PC-9 (cell line): Measurements from ENCODE around the gene DNAJC30. TPM values are rescaled to one million over a fixed set of nuclear protein-coding genes. Genes with fewer than 3 reads are reported as not detected.

Experiments used
- BruUV-seq: library from RNA; stranded (reverse); fragments of 400-500 nt; replicated peaks from 2 replicates; lab custom pipeline; 2021; lab: Mats Ljungman, UMichigan
- CTCF ChIA-PET: fragments of 300-600 bp; sonication (Branson Sonifier 250); formaldehyde crosslinking; loops from one replicate; lab custom pipeline; 2022; ENCODE audit warnings: antibody characterized with exemption; lab: Charles Lee
- POLR2A ChIA-PET: fragments of 300-600 bp; sonication (Branson Sonifier 250); formaldehyde crosslinking; loops from one replicate; lab custom pipeline; 2022; ENCODE audit warnings: antibody characterized with exemption; ENCODE audit not compliant: unreplicated experiment; lab: Charles Lee
- DNase-seq, 2 experiments: peaks; one replicate each; pipeline versions ENCODE4 v3.0.0 to v3.0.0-alpha.2; 2015 to 2022; ENCODE audit warnings: mixed read lengths in 1 of 2
- H2AFZ ChIP-seq: fragments of 200-600 bp; sonication (generic); 2 replicates; pipeline ENCODE4 v1.8.1; 2017; ENCODE audit warnings: antibody characterized with exemption
- H3F3A ChIP-seq: fragments of 200-600 bp; sonication (generic); 2 replicates; pipeline ENCODE4 v1.8.1; 2017; ENCODE audit warnings: antibody characterized with exemption, mild to moderate bottlenecking, low read depth; ENCODE audit not compliant: insufficient read depth
- H3K27ac ChIP-seq: fragments of 200-600 bp; sonication (generic); 2 replicates; pipeline ENCODE4 v1.6.1; 2016; ENCODE audit warnings: mixed run types
- H3K27me3 ChIP-seq: fragments of 200-600 bp; sonication (generic); 2 replicates; pipeline ENCODE4 v1.6.1; 2016; ENCODE audit warnings: low read depth, mixed run types; ENCODE audit not compliant: insufficient read depth
- H3K36me3 ChIP-seq: fragments of 200-600 bp; sonication (generic); 2 replicates; pipeline ENCODE4 v1.6.1; 2016; ENCODE audit warnings: low read depth, mixed run types
- H3K4me1 ChIP-seq: fragments of 200-600 bp; sonication (generic); replicated peaks from 2 replicates; pipeline ENCODE4 v1.6.1; 2016; ENCODE audit warnings: mixed run types; ENCODE audit not compliant: insufficient read depth
- H3K4me2 ChIP-seq: fragments of 200-600 bp; sonication (generic); 2 replicates; pipeline ENCODE4 v1.6.1; 2017; ENCODE audit warnings: mixed run types
- H3K4me3 ChIP-seq: fragments of 200-600 bp; sonication (generic); 2 replicates; pipeline ENCODE4 v1.6.1; 2016; ENCODE audit warnings: mixed run types
- H3K79me2 ChIP-seq: fragments of 200-600 bp; sonication (generic); 2 replicates; pipeline ENCODE4 v1.6.1; 2017; ENCODE audit warnings: low read depth, mixed run types
- H3K9me2 ChIP-seq: fragments of 200-600 bp; sonication (generic); 2 replicates; pipeline ENCODE4 v1.8.1; 2017; ENCODE audit warnings: mild to moderate bottlenecking; ENCODE audit not compliant: insufficient read depth
- H3K9me3 ChIP-seq: fragments of 200-600 bp; sonication (generic); 2 replicates; pipeline ENCODE4 v1.8.1; 2016; ENCODE audit warnings: low read depth; ENCODE audit not compliant: insufficient read depth
- H4K20me1 ChIP-seq: fragments of 200-600 bp; sonication (generic); 2 replicates; pipeline ENCODE4 v1.8.1; 2017; ENCODE audit not compliant: insufficient read depth
- EZH2 ChIP-seq: fragments of 200-600 bp; sonication (generic); IDR thresholded peaks from 2 replicates; pipeline ENCODE4 v1.8.0; 2017; ENCODE audit warnings: antibody characterized with exemption, low read depth
- intact Hi-C: fragments of 100-400 bp; cut with micrococcal nuclease; formaldehyde crosslinking; loops from one replicate; pipeline ENCODE4 v1.10.0; 2022; ENCODE audit not compliant: unreplicated experiment
- total RNA-seq: library from RNA; stranded (reverse); gene quantifications from 2 replicates; pipeline ENCODE4 v1.2.3, GENCODE V29; 2021
- TF ChIP-seq, protein P1 (sequence below): fragments of 200-600 bp; sonication (generic); conservative IDR thresholded peaks from 2 replicates; pipeline ENCODE4 v1.6.1; 2017; ENCODE audit warnings: mixed run types, antibody characterized with exemption, mild to moderate bottlenecking, moderate library complexity

The DNAJC30 gene
- total RNA-seq, 1 experiment from 2014 or later = 9.5 TPM

- Histone ChIP-seq H3K4me3 (no peak overlapping the region), H3K4me1 (no peaks in the 10 kb centered on the region), H3K27ac (no peak overlapping the region), H3K36me3 (no peaks in the 10 kb centered on the region), H3K27me3 (no peaks in the 10 kb centered on the region), H3K79me2 (no peaks in the 10 kb centered on the region), H4K20me1 (no peaks in the 10 kb centered on the region), H3K9me2 (no peaks in the 10 kb centered on the region), H3K9me3 (no peaks in the 10 kb centered on the region), H3K4me2 (no peak overlapping the region), H3F3A (peaks cover 23% of the 10 kb centered on the region; the same call in 1 of the 2 replicates), H2AFZ (no peak overlapping the region)
- no TSS peak for BruUV-seq
- ChIA-PET CTCF (no interaction called here), POLR2A (interaction anchor here (0.6 kb wide), 1 partner anchor 102 kb away, joined by 4 read pairs; no protein-coding TSS in a partner anchor)
- intact Hi-C loops = no loop called here
- no peak for TF ChIP-seq EZH2
- TF ChIP-seq, protein P1, sequence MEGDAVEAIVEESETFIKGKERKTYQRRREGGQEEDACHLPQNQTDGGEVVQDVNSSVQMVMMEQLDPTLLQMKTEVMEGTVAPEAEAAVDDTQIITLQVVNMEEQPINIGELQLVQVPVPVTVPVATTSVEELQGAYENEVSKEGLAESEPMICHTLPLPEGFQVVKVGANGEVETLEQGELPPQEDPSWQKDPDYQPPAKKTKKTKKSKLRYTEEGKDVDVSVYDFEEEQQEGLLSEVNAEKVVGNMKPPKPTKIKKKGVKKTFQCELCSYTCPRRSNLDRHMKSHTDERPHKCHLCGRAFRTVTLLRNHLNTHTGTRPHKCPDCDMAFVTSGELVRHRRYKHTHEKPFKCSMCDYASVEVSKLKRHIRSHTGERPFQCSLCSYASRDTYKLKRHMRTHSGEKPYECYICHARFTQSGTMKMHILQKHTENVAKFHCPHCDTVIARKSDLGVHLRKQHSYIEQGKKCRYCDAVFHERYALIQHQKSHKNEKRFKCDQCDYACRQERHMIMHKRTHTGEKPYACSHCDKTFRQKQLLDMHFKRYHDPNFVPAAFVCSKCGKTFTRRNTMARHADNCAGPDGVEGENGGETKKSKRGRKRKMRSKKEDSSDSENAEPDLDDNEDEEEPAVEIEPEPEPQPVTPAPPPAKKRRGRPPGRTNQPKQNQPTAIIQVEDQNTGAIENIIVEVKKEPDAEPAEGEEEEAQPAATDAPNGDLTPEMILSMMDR = no peak
- no peak for DNase-seq
These were observed 11.3 kb downstream of the DNAJC30 start for GRCh38 chr7:73671857-73672445.

- ChIA-PET POLR2A (no interaction called here), CTCF (no interaction called here)
- intact Hi-C loops = no loop called here
- H3K79me2 ChIP-seq = no peaks in the 10 kb centered on the region
- no peaks in the 10 kb centered on the region for H3K36me3 ChIP-seq
- no peak for TF ChIP-seq EZH2
- TF ChIP-seq, protein P1 = no peak
- H3K27me3 ChIP-seq = no peaks in the 10 kb centered on the region
- H3K4me2 ChIP-seq = no peak overlapping the region
- no peaks in the 10 kb centered on the region for H3K9me3 ChIP-seq
- no peak overlapping the region for H3K4me3 ChIP-seq
- H2AFZ ChIP-seq = no peak overlapping the region
- H4K20me1 ChIP-seq = no peaks in the 10 kb centered on the region
- no peak for DNase-seq
- no peaks in the 10 kb centered on the region for H3K9me2 ChIP-seq
- no TSS peak for BruUV-seq
- H3K4me1 ChIP-seq = no peaks in the 10 kb centered on the region
- H3K27ac ChIP-seq = no peak overlapping the region
- H3F3A ChIP-seq = peaks cover 22% of the 10 kb centered on the region; the same call in 1 of the 2 replicates
These were observed 12.0 kb downstream of the DNAJC30 start for GRCh38 chr7:73671322-73671661.

DNA sequence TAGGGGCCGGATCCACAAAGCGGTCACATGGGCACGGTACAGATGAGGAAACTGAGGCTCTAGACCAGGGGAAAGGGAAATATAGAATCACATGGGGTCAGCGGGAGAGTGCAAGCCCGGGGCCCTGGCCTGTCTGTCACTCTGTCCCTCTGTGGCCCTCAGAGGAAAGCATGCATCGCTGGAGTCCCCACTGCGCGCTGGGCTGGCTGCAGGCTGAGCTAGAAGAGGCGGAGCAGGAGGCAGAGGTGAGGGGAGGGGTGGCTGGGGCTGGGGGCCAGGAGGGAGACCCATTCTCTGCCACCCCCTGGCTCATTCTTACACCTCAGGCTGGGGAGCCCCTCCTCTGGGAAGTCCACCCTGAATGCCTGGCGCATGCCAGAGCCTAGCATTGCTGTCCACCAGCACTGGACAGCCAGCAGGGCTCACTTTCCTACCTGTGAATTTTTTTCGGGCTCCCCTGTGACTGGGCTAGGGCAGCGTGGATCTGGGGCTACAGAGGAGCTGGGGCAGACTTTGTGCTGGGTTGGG is 13.3 kb downstream of the DNAJC30 start:
- H3K4me1 ChIP-seq = 0 out of 2 replicates have a peak, but pooled peaks cover under 1% of the 10 kb centered on the region
- no peak overlapping the region for H3K27ac ChIP-seq
- TF ChIP-seq, protein P1 = no peak
- TF ChIP-seq EZH2 = no peak
- no TSS peak for BruUV-seq
- H3K27me3 ChIP-seq = no peaks in the 10 kb centered on the region
- DNase-seq = no peak
- H3K9me3 ChIP-seq = no peaks in the 10 kb centered on the region
- H4K20me1 ChIP-seq = no peaks in the 10 kb centered on the region
- POLR2A ChIA-PET = no interaction called here
- H3F3A ChIP-seq = peaks cover 17% of the 10 kb centered on the region; the same call in 1 of the 2 replicates
- H3K4me3 ChIP-seq = no peak overlapping the region
- CTCF ChIA-PET = no interaction called here
- H3K9me2 ChIP-seq = no peaks in the 10 kb centered on the region
- no peak overlapping the region for H2AFZ ChIP-seq
- H3K4me2 ChIP-seq = no peak overlapping the region
- no peaks in the 10 kb centered on the region for H3K79me2 ChIP-seq
- intact Hi-C loops = loop anchor here (5.0 kb wide), 3 partner anchors 43 to 148 kb away; partner anchors contain the start of genes BAZ1B and STX1A
- no peaks in the 10 kb centered on the region for H3K36me3 ChIP-seq
